ENCODE measurements around the gene TAOK3.

DNA sequence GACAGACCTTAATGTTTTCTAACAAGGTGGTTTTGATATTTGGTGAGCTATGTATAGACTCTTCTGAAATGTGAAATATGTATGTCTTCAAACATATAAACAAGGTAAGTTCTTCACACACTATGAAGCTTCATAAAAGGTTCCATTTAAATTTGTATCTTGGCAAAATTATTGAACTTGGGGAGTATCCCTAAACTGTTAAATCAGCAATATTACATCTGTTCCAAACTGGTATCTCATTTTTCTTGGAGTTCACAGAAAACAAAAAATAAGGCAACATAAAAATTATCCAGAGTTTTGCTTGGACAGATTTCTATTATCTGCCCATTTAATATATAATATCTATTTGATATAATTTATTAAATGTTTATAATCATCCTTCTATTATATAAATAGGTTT, 62.4 kb downstream of the TAOK3 start:
- TF ChIP-seq, protein P1, sequence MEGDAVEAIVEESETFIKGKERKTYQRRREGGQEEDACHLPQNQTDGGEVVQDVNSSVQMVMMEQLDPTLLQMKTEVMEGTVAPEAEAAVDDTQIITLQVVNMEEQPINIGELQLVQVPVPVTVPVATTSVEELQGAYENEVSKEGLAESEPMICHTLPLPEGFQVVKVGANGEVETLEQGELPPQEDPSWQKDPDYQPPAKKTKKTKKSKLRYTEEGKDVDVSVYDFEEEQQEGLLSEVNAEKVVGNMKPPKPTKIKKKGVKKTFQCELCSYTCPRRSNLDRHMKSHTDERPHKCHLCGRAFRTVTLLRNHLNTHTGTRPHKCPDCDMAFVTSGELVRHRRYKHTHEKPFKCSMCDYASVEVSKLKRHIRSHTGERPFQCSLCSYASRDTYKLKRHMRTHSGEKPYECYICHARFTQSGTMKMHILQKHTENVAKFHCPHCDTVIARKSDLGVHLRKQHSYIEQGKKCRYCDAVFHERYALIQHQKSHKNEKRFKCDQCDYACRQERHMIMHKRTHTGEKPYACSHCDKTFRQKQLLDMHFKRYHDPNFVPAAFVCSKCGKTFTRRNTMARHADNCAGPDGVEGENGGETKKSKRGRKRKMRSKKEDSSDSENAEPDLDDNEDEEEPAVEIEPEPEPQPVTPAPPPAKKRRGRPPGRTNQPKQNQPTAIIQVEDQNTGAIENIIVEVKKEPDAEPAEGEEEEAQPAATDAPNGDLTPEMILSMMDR (IDR thresholded peaks at IDR 0.05; ENCODE audit: extremely low read depth in 1 of 2, insufficient read depth in 1 of 2, low read depth in 1 of 2, low read length in 2 of 2) = no peak
- TF ChIP-seq EZH2 (IDR thresholded peaks at IDR 0.05; ENCODE audit: borderline replicate concordance, low read depth, low read length, severe bottlenecking) (no peak), FOS (IDR thresholded peaks at IDR 0.05; ENCODE audit: borderline replicate concordance, insufficient read depth, low read length) (no peak), POLR2A (IDR thresholded peaks at IDR 0.05; ENCODE audit: low read depth, low read length) (no peak), POLR2AphosphoS5 (IDR thresholded peaks at IDR 0.05; ENCODE audit: insufficient read depth, low read depth, low read length) (no peak), MAX (IDR thresholded peaks at IDR 0.05; ENCODE audit: insufficient read depth, insufficient read length) (no peak)

Data from endothelial cell of umbilical vein (primary cell).